Glutamatergic neuron (in vitro differentiated cells): Measurements from ENCODE around the gene SH3GLB1. TPM values are rescaled to one million over a fixed set of nuclear protein-coding genes. Genes with fewer than 3 reads are reported as not detected.
A peak's percentile ranks its signal among the peaks of the same experiment; 100 is the strongest.
"Not testable (repeated sequence)": the region's sequence is repeated elsewhere in the genome, so short reads cannot be mapped to it uniquely, and the experiment has no call there.

ENCODE experiments used
- DNase-seq: peaks from one replicate; pipeline ENCODE4 v3.0.0; 2022
- H3K27ac Mint-ChIP-seq: one replicate; pipeline ENCODE4 v1.8.0; 2020; ENCODE audit warnings: mild to moderate bottlenecking, mixed read lengths, inconsistent platforms; ENCODE audit not compliant: unreplicated experiment
- H3K27me3 Mint-ChIP-seq: one replicate; pipeline ENCODE4 v1.8.0; 2020; ENCODE audit warnings: mild to moderate bottlenecking, moderate library complexity, mixed read lengths, inconsistent platforms; ENCODE audit not compliant: unreplicated experiment
- H3K36me3 Mint-ChIP-seq: one replicate; pipeline ENCODE4 v1.8.0; 2020; ENCODE audit warnings: mild to moderate bottlenecking, mixed read lengths, inconsistent platforms; ENCODE audit not compliant: unreplicated experiment
- H3K4me1 Mint-ChIP-seq: one replicate; pipeline ENCODE4 v1.8.0; 2020; ENCODE audit warnings: mild to moderate bottlenecking, low read depth, mixed read lengths, inconsistent platforms; ENCODE audit not compliant: unreplicated experiment
- H3K4me3 Mint-ChIP-seq: one replicate; pipeline ENCODE4 v1.8.0; 2020; ENCODE audit warnings: mild to moderate bottlenecking, mixed read lengths, inconsistent platforms; ENCODE audit not compliant: unreplicated experiment
- H3K9me3 Mint-ChIP-seq: one replicate; pipeline ENCODE4 v1.8.0; 2020; ENCODE audit warnings: mild to moderate bottlenecking, moderate library complexity, mixed read lengths, inconsistent platforms; ENCODE audit not compliant: unreplicated experiment
- CTCF ChIP-seq: fragments of 200-600 bp; sonication (generic); IDR thresholded peaks from one replicate; pipeline ENCODE4 v1.5.0; 2021; ENCODE audit not compliant: partially characterized antibody, unreplicated experiment
- total RNA-seq: library from RNA; stranded (reverse); fragmentation: NEBNext Ultra II Directional; extraction: Animal tissue kit (Norgen Biotek cat#: 25700); gene quantifications from one replicate; pipeline ENCODE4 v1.2.1, GENCODE V29; 2021; ENCODE audit not compliant: unreplicated experiment

The SH3GLB1 gene
- total RNA-seq, 1 donor from 2014 or later, result 113 TPM

- no peaks in the 10 kb centered on the region for H3K36me3 Mint-ChIP-seq
- no peak overlapping the region for H3K4me3 Mint-ChIP-seq
- no peak overlapping the region for H3K27ac Mint-ChIP-seq
- DNase-seq, result no peak
- H3K9me3 Mint-ChIP-seq, result no peaks in the 10 kb centered on the region
- H3K4me1 Mint-ChIP-seq, result no peaks in the 10 kb centered on the region
- TF ChIP-seq CTCF, result no peak
- H3K27me3 Mint-ChIP-seq, result peaks cover under 1% of the 10 kb centered on the region
Measured at GRCh38 chr1:86695400-86695799, 9.0 kb upstream of the SH3GLB1 start.

GRCh38 chr1:86696522-86696921 lies 7.9 kb upstream of the SH3GLB1 start:
- Mint-ChIP-seq H3K4me3 (no peak overlapping the region), H3K4me1 (no peaks in the 10 kb centered on the region), H3K36me3 (no peaks in the 10 kb centered on the region), H3K27me3 (no peaks in the 10 kb centered on the region), H3K9me3 (no peaks in the 10 kb centered on the region), H3K27ac (no peak overlapping the region)
- no peak for TF ChIP-seq CTCF
- DNase-seq, result no peak

GRCh38 chr1:86699186-86699585 lies 5.2 kb upstream of the SH3GLB1 start:
- Mint-ChIP-seq H3K27ac (no peak overlapping the region), H3K4me3 (no peak overlapping the region), H3K9me3 (peaks cover 6% of the 10 kb centered on the region), H3K27me3 (peaks cover 10% of the 10 kb centered on the region), H3K4me1 (no peaks in the 10 kb centered on the region), H3K36me3 (no peaks in the 10 kb centered on the region)
- no peak for DNase-seq
- no peak for TF ChIP-seq CTCF

GRCh38 chr1:86701731-86702130 lies 2.6 kb upstream of the SH3GLB1 start:
- Mint-ChIP-seq H3K4me3 (no peak overlapping the region), H3K9me3 (peaks cover 12% of the 10 kb centered on the region), H3K36me3 (no peaks in the 10 kb centered on the region), H3K27me3 (peaks cover 14% of the 10 kb centered on the region), H3K27ac (no peak overlapping the region), H3K4me1 (no peaks in the 10 kb centered on the region)
- no peak for TF ChIP-seq CTCF
- no peak for DNase-seq

- H3K27ac Mint-ChIP-seq, result peak overlapping the region; percentile 40
- H3K36me3 Mint-ChIP-seq, H3K4me1 Mint-ChIP-seq, DNase-seq: not testable (repeated sequence)
- H3K4me3 Mint-ChIP-seq, result peak overlapping the region; percentile 94
- H3K27me3 Mint-ChIP-seq, result peaks cover 14% of the 10 kb centered on the region
- H3K9me3 Mint-ChIP-seq, result peaks cover 12% of the 10 kb centered on the region
Measured at GRCh38 chr1:86702954-86703494, 1.4 kb upstream of the SH3GLB1 start.
